ENCODE results near the gene FAHD2A.
"Not testable (repeated sequence)": the region's sequence is repeated elsewhere in the genome, so short reads cannot be mapped to it uniquely, and the experiment has no call there.

The FAHD2A gene

DNA sequence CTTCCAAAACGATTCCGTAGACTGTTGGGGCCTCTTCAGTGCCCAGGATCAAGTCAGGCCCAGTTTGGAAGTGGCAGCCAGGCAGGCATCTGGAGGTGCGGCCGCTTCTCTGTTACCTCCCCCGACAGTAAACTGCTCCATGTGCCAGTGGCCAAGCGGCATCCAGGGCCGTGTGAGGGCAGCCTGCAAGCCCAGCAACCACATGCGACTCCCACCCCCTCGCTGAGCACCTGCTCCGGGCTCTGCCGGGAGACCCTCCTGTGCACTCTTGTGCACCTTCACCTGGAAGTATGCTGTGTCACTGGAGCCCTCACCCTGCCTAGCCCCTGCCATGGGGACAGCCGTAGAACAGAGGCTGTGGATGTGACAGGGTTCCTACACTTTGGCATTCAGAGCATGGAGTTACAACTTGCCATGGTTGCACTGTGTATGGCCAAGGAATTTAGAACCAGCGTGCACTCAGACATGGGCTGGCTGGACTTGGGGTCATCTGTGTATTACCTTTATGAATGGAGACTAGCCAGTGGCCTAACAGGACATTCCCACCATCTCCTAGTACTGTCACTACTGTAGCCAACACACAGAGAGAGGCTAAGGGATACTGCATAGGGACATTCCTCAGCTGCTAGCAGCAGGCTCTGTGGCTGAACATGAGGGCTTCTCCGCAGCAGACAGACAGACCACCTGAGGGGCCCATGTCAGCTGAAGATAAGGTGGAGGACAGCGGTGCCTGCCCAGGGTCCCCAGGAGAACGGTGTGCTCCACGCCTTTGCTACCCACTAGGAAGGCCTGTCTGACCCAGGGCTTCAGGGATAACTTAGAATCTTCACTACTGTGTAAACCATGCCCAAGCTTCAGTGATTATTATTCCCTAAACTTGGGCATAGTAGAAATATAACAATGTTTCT lies 25.0 kb upstream of the FAHD2A start:
- no peaks in the 10 kb centered on the region for H3K9me3 ChIP-seq (replicated peaks; ENCODE audit: low read length)
- H3K36me3 ChIP-seq (ENCODE audit: insufficient read depth, low read length), result no peaks in the 10 kb centered on the region
- no peaks in the 10 kb centered on the region for H3K4me1 ChIP-seq (ENCODE audit: control insufficient read depth, insufficient read depth, low read length)
- no peak overlapping the region for H3K4me2 ChIP-seq (ENCODE audit: low read length)
- no peak overlapping the region for H3K4me3 ChIP-seq (ENCODE audit: low read length)
- H3K9ac ChIP-seq (ENCODE audit: low read depth, low read length), result no peak overlapping the region
- no peaks in the 10 kb centered on the region for H3K27me3 ChIP-seq (ENCODE audit: control insufficient read depth, insufficient read depth, low read length)

DNA sequence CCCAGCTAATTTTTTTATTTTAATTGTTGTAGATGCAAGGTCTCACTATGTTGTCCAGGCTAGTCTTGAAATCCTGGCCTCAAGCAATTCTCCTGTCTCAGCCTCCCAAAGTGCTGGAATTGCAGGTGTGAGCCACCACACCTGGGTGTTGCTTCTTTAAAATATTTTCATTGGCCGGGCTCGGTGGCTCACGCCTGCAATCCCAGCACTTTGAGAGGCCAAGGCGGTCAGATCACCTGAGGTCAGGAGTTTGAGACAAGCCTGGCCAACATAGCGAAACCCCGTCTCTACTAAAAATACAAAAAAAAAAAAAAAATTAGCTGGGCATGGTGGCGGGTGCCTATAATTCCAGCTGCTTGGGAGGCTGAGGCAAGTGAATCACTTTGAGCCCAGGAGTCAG lies 24.2 kb upstream of the FAHD2A start:
- H3K27me3 ChIP-seq (ENCODE audit: control insufficient read depth, insufficient read depth, low read length); H3K4me3 ChIP-seq (ENCODE audit: low read length); H3K36me3 ChIP-seq (ENCODE audit: insufficient read depth, low read length); H3K4me1 ChIP-seq (ENCODE audit: control insufficient read depth, insufficient read depth, low read length); H3K4me2 ChIP-seq (ENCODE audit: low read length); H3K9me3 ChIP-seq (replicated peaks; ENCODE audit: low read length); H3K9ac ChIP-seq (ENCODE audit: low read depth, low read length): not testable (repeated sequence)

GRCh38 chr2:95379371-95379831 lies 23.1 kb upstream of the FAHD2A start:
- Histone ChIP-seq H3K4me3 (ENCODE audit: low read length) (no peak overlapping the region), H3K9me3 (replicated peaks; ENCODE audit: low read length) (no peaks in the 10 kb centered on the region), H3K27me3 (ENCODE audit: control insufficient read depth, insufficient read depth, low read length) (no peaks in the 10 kb centered on the region), H3K9ac (ENCODE audit: low read depth, low read length) (no peak overlapping the region), H3K36me3 (ENCODE audit: insufficient read depth, low read length) (no peaks in the 10 kb centered on the region), H3K4me2 (ENCODE audit: low read length) (no peak overlapping the region), H3K4me1 (ENCODE audit: control insufficient read depth, insufficient read depth, low read length) (no peaks in the 10 kb centered on the region)

DNA sequence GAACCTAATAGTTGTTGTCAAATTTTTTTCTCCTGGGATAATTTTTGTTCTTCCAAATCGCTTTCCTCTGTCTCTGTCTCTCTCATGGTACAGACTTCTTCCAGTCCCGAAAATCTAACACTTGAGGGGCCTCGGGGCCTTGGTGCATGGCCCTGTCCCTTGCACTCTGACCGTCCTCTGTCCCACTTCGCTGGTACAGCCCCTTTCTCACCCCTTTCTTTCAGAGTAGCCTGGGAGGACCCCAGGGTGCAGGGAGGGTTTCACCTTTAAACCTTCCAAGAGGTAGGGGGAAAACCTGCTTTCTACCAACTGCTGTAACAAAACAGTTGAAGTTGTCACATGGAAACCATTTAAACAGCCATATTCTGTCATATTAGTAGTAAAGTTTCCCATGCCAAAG lies 22.2 kb upstream of the FAHD2A start:
- peaks cover 9% of the 10 kb centered on the region for H3K4me1 ChIP-seq (ENCODE audit: control insufficient read depth, insufficient read depth, low read length)
- H3K4me2 ChIP-seq (ENCODE audit: low read length), result no peak overlapping the region
- no peaks in the 10 kb centered on the region for H3K36me3 ChIP-seq (ENCODE audit: insufficient read depth, low read length)
- H3K9me3 ChIP-seq (replicated peaks; ENCODE audit: low read length), result no peaks in the 10 kb centered on the region
- no peak overlapping the region for H3K4me3 ChIP-seq (ENCODE audit: low read length)
- peaks cover 3% of the 10 kb centered on the region for H3K27me3 ChIP-seq (ENCODE audit: control insufficient read depth, insufficient read depth, low read length)
- no peak overlapping the region for H3K9ac ChIP-seq (ENCODE audit: low read depth, low read length)

GRCh38 chr2:95380731-95381130 lies 21.8 kb upstream of the FAHD2A start:
- H3K4me2 ChIP-seq (ENCODE audit: low read length), result no peak overlapping the region
- H3K4me1 ChIP-seq (ENCODE audit: control insufficient read depth, insufficient read depth, low read length), result peaks cover 9% of the 10 kb centered on the region
- peaks cover 6% of the 10 kb centered on the region for H3K27me3 ChIP-seq (ENCODE audit: control insufficient read depth, insufficient read depth, low read length)
- no peaks in the 10 kb centered on the region for H3K9me3 ChIP-seq (replicated peaks; ENCODE audit: low read length)
- no peak overlapping the region for H3K9ac ChIP-seq (ENCODE audit: low read depth, low read length)
- H3K36me3 ChIP-seq (ENCODE audit: insufficient read depth, low read length), result no peaks in the 10 kb centered on the region
- no peak overlapping the region for H3K4me3 ChIP-seq (ENCODE audit: low read length)

DNA sequence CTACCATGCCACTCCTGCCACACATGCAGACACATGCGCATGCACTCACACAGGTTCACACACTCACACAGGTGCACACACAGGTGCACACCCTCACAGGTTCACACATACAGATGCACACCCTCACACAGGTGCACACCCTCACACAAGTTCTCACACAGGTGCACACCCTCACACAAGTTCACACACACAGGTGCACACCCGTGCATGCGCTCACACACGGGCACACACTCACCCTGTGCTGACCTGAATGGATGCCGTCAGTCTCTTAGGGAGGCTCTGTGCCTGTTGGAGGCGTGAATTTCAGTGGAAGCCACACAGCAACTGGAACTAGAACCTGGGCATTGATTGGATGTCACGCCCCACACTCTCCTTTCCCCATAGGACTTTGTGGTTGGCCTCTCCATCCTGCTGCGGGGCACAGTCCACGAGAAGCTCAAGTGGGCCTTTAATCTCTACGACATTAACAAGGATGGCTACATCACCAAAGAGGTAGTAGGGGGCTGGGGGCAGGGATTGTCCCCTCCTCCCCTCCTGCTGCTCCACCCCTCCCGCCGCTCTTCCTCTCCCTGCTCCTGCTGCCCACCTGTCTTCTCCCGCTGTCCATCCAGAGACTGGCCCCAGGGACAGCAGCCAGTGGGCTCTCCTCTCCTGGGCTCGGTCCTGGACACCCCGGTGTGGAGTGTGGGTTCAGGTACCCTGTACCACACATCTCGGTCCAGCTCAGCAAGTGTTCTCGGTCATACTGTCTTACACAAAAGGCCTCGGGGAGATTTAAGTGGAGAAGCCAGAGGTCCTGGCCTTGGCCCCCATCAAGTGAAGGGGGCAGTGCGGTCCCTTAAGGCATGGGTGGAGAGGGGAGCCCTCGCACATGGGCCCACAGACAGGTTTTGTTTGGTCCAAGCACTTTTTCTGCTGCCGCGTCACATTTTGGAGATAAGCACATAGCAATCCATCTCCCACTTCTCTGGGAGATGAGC lies 21.0 kb upstream of the FAHD2A start:
- Histone ChIP-seq H3K4me2 (ENCODE audit: low read length) (no peak overlapping the region), H3K9ac (ENCODE audit: low read depth, low read length) (no peak overlapping the region), H3K4me1 (ENCODE audit: control insufficient read depth, insufficient read depth, low read length) (peaks cover 9% of the 10 kb centered on the region), H3K36me3 (ENCODE audit: insufficient read depth, low read length) (no peaks in the 10 kb centered on the region), H3K9me3 (replicated peaks; ENCODE audit: low read length) (no peaks in the 10 kb centered on the region), H3K4me3 (ENCODE audit: low read length) (no peak overlapping the region), H3K27me3 (ENCODE audit: control insufficient read depth, insufficient read depth, low read length) (peaks cover 6% of the 10 kb centered on the region)

- Histone ChIP-seq H3K4me3 (ENCODE audit: low read length) (no peak overlapping the region), H3K4me2 (ENCODE audit: low read length) (no peak overlapping the region), H3K9me3 (replicated peaks; ENCODE audit: low read length) (no peaks in the 10 kb centered on the region), H3K4me1 (ENCODE audit: control insufficient read depth, insufficient read depth, low read length) (peaks cover 9% of the 10 kb centered on the region), H3K9ac (ENCODE audit: low read depth, low read length) (no peak overlapping the region), H3K27me3 (ENCODE audit: control insufficient read depth, insufficient read depth, low read length) (peaks cover 6% of the 10 kb centered on the region), H3K36me3 (ENCODE audit: insufficient read depth, low read length) (no peaks in the 10 kb centered on the region)
Observed at GRCh38 chr2:95382192-95382591, 20.3 kb upstream of the FAHD2A start.

DNA sequence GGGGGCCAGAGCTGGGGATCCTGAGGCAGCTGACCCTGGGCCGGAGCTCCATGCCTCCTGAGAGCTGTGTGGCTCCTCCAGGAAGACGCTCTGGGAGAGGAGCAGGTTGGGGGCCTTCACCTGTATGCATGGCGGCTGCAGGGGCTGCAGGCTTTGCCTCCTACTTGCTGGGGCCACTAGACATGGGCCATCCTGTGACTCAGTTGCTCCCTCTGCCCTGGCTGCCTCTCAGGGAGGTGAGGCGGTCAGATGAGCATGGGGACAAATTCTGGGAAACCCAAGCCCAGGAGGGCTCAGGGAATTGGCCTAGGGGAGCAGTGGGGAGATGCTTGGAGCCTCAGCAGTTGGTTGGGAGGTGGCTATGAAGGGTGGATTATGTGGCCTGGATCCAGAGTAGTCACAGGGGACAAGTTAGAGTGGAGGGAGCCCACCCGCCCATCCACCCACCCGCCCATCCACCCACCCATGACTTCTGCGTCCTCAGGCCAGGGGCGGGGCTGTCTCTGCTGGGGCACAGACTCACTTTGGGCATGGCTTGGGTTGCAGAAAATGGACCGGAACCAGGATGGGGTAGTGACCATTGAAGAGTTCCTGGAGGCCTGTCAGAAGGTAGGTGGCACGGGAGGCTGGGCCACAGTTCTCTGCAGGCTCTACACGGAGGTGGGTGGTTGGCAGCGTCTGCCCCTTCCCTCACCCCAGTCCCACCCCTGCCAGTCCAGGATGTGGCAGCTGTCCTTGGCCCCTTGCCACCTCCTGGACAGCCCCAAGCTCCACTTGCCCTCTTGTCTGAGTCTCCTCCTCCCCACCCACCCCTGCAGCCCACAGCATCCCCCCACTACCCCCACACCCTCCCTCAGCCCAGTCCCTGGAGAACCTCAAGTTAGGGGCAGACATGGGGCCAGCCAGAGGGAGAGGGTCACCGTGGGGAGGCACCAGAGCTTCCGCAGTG lies 19.5 kb upstream of the FAHD2A start:
- Histone ChIP-seq H3K4me1 (ENCODE audit: control insufficient read depth, insufficient read depth, low read length) (peaks cover 9% of the 10 kb centered on the region), H3K36me3 (ENCODE audit: insufficient read depth, low read length) (no peaks in the 10 kb centered on the region), H3K4me3 (ENCODE audit: low read length) (no peak overlapping the region), H3K27me3 (ENCODE audit: control insufficient read depth, insufficient read depth, low read length) (peaks cover 6% of the 10 kb centered on the region), H3K9ac (ENCODE audit: low read depth, low read length) (no peak overlapping the region), H3K9me3 (replicated peaks; ENCODE audit: low read length) (no peaks in the 10 kb centered on the region), H3K4me2 (ENCODE audit: low read length) (no peak overlapping the region)

- Histone ChIP-seq H3K4me3 (ENCODE audit: low read length) (no peak overlapping the region), H3K27me3 (ENCODE audit: control insufficient read depth, insufficient read depth, low read length) (peaks cover 9% of the 10 kb centered on the region)
Observed at GRCh38 chr2:95383635-95384027, 18.9 kb upstream of the FAHD2A start.

DNA sequence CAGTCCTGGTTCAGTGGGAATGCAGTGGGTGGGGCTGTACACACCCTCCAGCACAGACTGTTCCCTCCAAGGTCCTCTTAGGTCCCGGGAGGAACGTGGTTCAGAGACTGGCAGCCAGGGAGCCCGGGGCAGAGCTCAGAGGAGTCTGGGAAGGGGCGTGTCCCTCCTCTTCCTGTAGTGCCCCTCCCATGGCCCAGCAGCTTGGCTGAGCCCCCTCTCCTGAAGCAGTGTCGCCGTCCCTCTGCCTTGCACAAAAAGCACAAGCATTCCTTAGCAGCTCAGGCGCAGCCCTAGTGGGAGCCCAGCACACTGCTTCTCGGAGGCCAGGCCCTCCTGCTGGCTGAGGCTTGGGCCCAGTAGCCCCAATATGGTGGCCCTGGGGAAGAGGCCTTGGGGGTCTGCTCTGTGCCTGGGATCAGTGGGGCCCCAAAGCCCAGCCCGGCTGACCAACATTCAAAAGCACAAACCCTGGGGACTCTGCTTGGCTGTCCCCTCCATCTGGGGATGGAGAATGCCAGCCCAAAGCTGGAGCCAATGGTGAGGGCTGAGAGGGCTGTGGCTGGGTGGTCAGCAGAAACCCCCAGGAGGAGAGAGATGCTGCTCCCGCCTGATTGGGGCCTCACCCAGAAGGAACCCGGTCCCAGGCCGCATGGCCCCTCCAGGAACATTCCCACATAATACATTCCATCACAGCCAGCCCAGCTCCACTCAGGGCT lies 17.5 kb upstream of the FAHD2A start:
- peaks cover 12% of the 10 kb centered on the region for H3K4me1 ChIP-seq (ENCODE audit: control insufficient read depth, insufficient read depth, low read length)
- H3K4me3 ChIP-seq (ENCODE audit: low read length), result no peak overlapping the region
- H3K9ac ChIP-seq (ENCODE audit: low read depth, low read length), result no peak overlapping the region
- no peaks in the 10 kb centered on the region for H3K36me3 ChIP-seq (ENCODE audit: insufficient read depth, low read length)
- H3K9me3 ChIP-seq (replicated peaks; ENCODE audit: low read length), result no peaks in the 10 kb centered on the region
- H3K27me3 ChIP-seq (ENCODE audit: control insufficient read depth, insufficient read depth, low read length), result peaks cover 11% of the 10 kb centered on the region
- H3K4me2 ChIP-seq (ENCODE audit: low read length), result no peak overlapping the region

More at GRCh38 chr2:95383635-95384027, 18.9 kb upstream of the FAHD2A start:
- no peaks in the 10 kb centered on the region for H3K36me3 ChIP-seq (ENCODE audit: insufficient read depth, low read length)
- H3K9me3 ChIP-seq (replicated peaks; ENCODE audit: low read length), result no peaks in the 10 kb centered on the region
- H3K9ac ChIP-seq (ENCODE audit: low read depth, low read length), result no peak overlapping the region
- no peak overlapping the region for H3K4me2 ChIP-seq (ENCODE audit: low read length)
- peaks cover 9% of the 10 kb centered on the region for H3K4me1 ChIP-seq (ENCODE audit: control insufficient read depth, insufficient read depth, low read length)

Measured in skeletal muscle satellite cell (primary cell).